HepG2 (cell line): ENCODE results near the gene CARMIL1. TPM values are rescaled to one million over a fixed set of nuclear protein-coding genes. Genes with fewer than 3 reads are reported as not detected.

Source experiments
- ATAC-seq: fragments of 200-7000 bp; cut with Tn5 transposase; 3 replicates; pipeline ENCODE4 v1.9.1; 2020; ENCODE audit warnings: mild to moderate bottlenecking, moderate library complexity
- BruUV-seq: library from RNA; stranded (reverse); fragments of 400-500 nt; replicated peaks from 2 replicates; lab custom pipeline; 2021; lab: Mats Ljungman, UMichigan
- CTCF ChIA-PET: fragments of 300-600 bp; formaldehyde crosslinking; extraction: SDS; loops from one replicate; lab custom pipeline; 2021; ENCODE audit warnings: low total read pairs, inconsistent platforms, low intra/inter-chr PET ratio; lab: Yijun Ruan, JAX
- POLR2A ChIA-PET: fragments of 350-600 bp; sonication (Branson Sonifier 250); formaldehyde crosslinking; loops from one replicate; lab custom pipeline; 2020; ENCODE audit warnings: antibody characterized with exemption, inconsistent platforms; lab: Yijun Ruan, JAX
- DNase-seq: peaks from one replicate; pipeline ENCODE4 v3.0.0-alpha.2; 2015; ENCODE audit warnings: low spot score
- FAIRE-seq: peaks from 3 replicates; lab custom pipeline; 2011; peaks lifted over from hg19 to GRCh38; lab: Jason Lieb, UNC
- H2AFZ ChIP-seq: one replicate; pipeline ENCODE4 v1.6.1; 2011; ENCODE audit warnings: low read length, inconsistent platforms
- H3K27ac ChIP-seq: fragments of 300-600 bp; 3 replicates; pipeline ENCODE4 v1.8.0; 2011; ENCODE audit warnings: mixed run types, mild to moderate bottlenecking, mixed read lengths, low read length, inconsistent platforms; ENCODE audit not compliant: insufficient read depth; ENCODE audit errors: extremely low read length
- H3K27me3 ChIP-seq, 2 experiments: fragments of 200-600 bp in 1 of 2; 2 replicates in 1 of 2; 3 replicates in 1 of 2; pipeline versions ENCODE4 v1.6.0 to v1.8.0; 2011; ENCODE audit warnings: low read length in 2 of 2, mild to moderate bottlenecking in 2 of 2, moderate library complexity in 2 of 2, inconsistent platforms in 1 of 2; ENCODE audit not compliant: insufficient read depth in 2 of 2, control insufficient read depth in 1 of 2
- H3K36me3 ChIP-seq, 2 experiments: fragments of 200-600 bp in 1 of 2; replicated peaks in 1 of 2; 2 replicates in 1 of 2; 3 replicates in 1 of 2; pipeline versions ENCODE4 v1.5.1 to v1.8.0; 2011; ENCODE audit warnings: low read length in 2 of 2, inconsistent platforms in 1 of 2; ENCODE audit not compliant: insufficient read depth in 2 of 2, control insufficient read depth in 1 of 2
- H3K4me1 ChIP-seq: 2 replicates; pipeline ENCODE4 v1.5.1; 2012; ENCODE audit warnings: low read length, inconsistent platforms; ENCODE audit not compliant: insufficient read depth
- H3K4me2 ChIP-seq: 2 replicates; pipeline ENCODE4 v1.6.0; 2011; ENCODE audit warnings: low read depth, low read length, inconsistent platforms
- H3K4me3 ChIP-seq, 3 experiments: fragments of 200-600 bp in 1 of 3; sonication (generic), shearing (Covaris generic) in 1 of 3; replicated peaks in 1 of 3; 2 replicates each; pipeline ENCODE4 v1.5.1; 2011 to 2016; ENCODE audit warnings: low read length in 3 of 3, inconsistent platforms in 2 of 3, low read depth in 2 of 3, mild to moderate bottlenecking in 2 of 3, control low read depth in 1 of 3, mixed read lengths in 1 of 3; ENCODE audit not compliant: insufficient read depth in 1 of 3
- H3K79me2 ChIP-seq: one replicate; pipeline ENCODE4 v1.6.1; 2011; ENCODE audit warnings: low read length, inconsistent platforms; ENCODE audit not compliant: insufficient read depth
- H3K9ac ChIP-seq: 2 replicates; pipeline ENCODE4 v1.6.0; 2011; ENCODE audit warnings: mild to moderate bottlenecking, low read depth, low read length, inconsistent platforms; ENCODE audit not compliant: insufficient read depth
- H3K9me3 ChIP-seq: 2 replicates; pipeline ENCODE4 v1.5.1; 2012; ENCODE audit warnings: mild to moderate bottlenecking, low read length
- H4K20me1 ChIP-seq: 2 replicates; pipeline ENCODE4 v1.6.0; 2011; ENCODE audit warnings: inconsistent platforms, mild to moderate bottlenecking, low read length, moderate library complexity; ENCODE audit not compliant: insufficient read depth
- AKNA ChIP-seq: sonication (generic); formaldehyde crosslinking; IDR thresholded peaks from 2 replicates; pipeline ENCODE4 v1.4.0; 2020; ENCODE audit warnings: missing genetic modification reagents, borderline replicate concordance
- ATF7 ChIP-seq, 2 experiments: fragments of 450-650 bp in 1 of 2; sonication (generic) in 1 of 2; formaldehyde crosslinking in 1 of 2; IDR thresholded peaks; 2 replicates each; pipeline versions ENCODE4 v1.4.0 to v1.6.1; 2016 to 2020; ENCODE audit warnings: antibody characterized with exemption in 1 of 2, mild to moderate bottlenecking in 1 of 2, missing genetic modification reagents in 1 of 2
- BRD4 ChIP-seq: sonication (generic); formaldehyde crosslinking; IDR thresholded peaks from 2 replicates; pipeline ENCODE4 v1.4.0; 2020; ENCODE audit warnings: missing genetic modification reagents
- CEBPG ChIP-seq: IDR thresholded peaks from 2 replicates; pipeline ENCODE4 v1.6.1; 2016
- CENPX ChIP-seq: sonication (generic); formaldehyde crosslinking; IDR thresholded peaks from 2 replicates; pipeline ENCODE4 v1.9.0; 2021; ENCODE audit warnings: mild to moderate bottlenecking, missing genetic modification reagents, moderate library complexity
- CSRNP1 ChIP-seq: sonication (generic); formaldehyde crosslinking; IDR thresholded peaks from 2 replicates; pipeline ENCODE4 v1.8.1; 2023; ENCODE audit warnings: mild to moderate bottlenecking, missing genetic modification reagents
- HES4 ChIP-seq: sonication (generic); formaldehyde crosslinking; IDR thresholded peaks from 2 replicates; pipeline ENCODE4 v1.9.0; 2021; ENCODE audit warnings: mild to moderate bottlenecking, missing genetic modification reagents, borderline replicate concordance
- HOXA5 ChIP-seq: sonication (generic); formaldehyde crosslinking; IDR thresholded peaks from 2 replicates; pipeline ENCODE4 v1.4.0; 2020; ENCODE audit warnings: missing genetic modification reagents
- IKZF4 ChIP-seq: sonication (generic); formaldehyde crosslinking; IDR thresholded peaks from 2 replicates; pipeline ENCODE4 v1.5.1; 2020; ENCODE audit warnings: borderline replicate concordance, mild to moderate bottlenecking, low read depth, missing genetic modification reagents; ENCODE audit errors: not compliant biosample characterization
- MYNN ChIP-seq: sonication (generic); formaldehyde crosslinking; IDR thresholded peaks from 2 replicates; pipeline ENCODE4 v1.4.0; 2020; ENCODE audit warnings: mild to moderate bottlenecking, low read depth, missing genetic modification reagents
- REPIN1 ChIP-seq: sonication (generic); formaldehyde crosslinking; IDR thresholded peaks from 2 replicates; pipeline ENCODE4 v1.8.0; 2022; ENCODE audit warnings: missing genetic modification reagents, low read depth, mild to moderate bottlenecking, borderline replicate concordance
- SRY ChIP-seq: sonication (generic); formaldehyde crosslinking; IDR thresholded peaks from 2 replicates; pipeline ENCODE4 v1.8.0; 2022; ENCODE audit warnings: mild to moderate bottlenecking, missing genetic modification reagents
- SYNCRIP ChIP-seq: fragments of 200-400 bp; formaldehyde crosslinking; IDR thresholded peaks from 2 replicates; pipeline ENCODE4 v1.6.1; 2018; ENCODE audit warnings: mild to moderate bottlenecking, low read depth, low read length; ENCODE audit not compliant: insufficient read depth
- TSC22D2 ChIP-seq: sonication (generic); formaldehyde crosslinking; IDR thresholded peaks from 2 replicates; pipeline ENCODE4 v1.5.1; 2020; ENCODE audit warnings: missing genetic modification reagents, mild to moderate bottlenecking, borderline replicate concordance
- ZFP36L2 ChIP-seq: sonication (generic); formaldehyde crosslinking; IDR thresholded peaks from 2 replicates; pipeline ENCODE4 v1.4.0; 2020; ENCODE audit warnings: missing genetic modification reagents
- ZNF260 ChIP-seq: sonication (generic); formaldehyde crosslinking; IDR thresholded peaks from 2 replicates; pipeline ENCODE4 v1.4.0; 2020; ENCODE audit warnings: missing genetic modification reagents, low read depth, mild to moderate bottlenecking, borderline replicate concordance
- ZNF572 ChIP-seq: sonication (generic); formaldehyde crosslinking; IDR thresholded peaks from 2 replicates; pipeline ENCODE4 v1.5.1; 2020; ENCODE audit warnings: mild to moderate bottlenecking, missing genetic modification reagents
- ZNF7 ChIP-seq: IDR thresholded peaks from 2 replicates; pipeline ENCODE4 v1.6.1; 2016; ENCODE audit warnings: missing biosample characterization, missing genetic modification reagents
- WGBS: methylation state at CpG from one replicate; pipeline ENCODE4 v1.1.6; 2017; ENCODE audit warnings: low lambda C conversion rate; 5-methylcytosine and 5-hydroxymethylcytosine counted together
- in situ Hi-C: cut with HindIII; loops from 2 replicates; pipeline ENCODE4 v1.10.0; 2017; ENCODE audit warnings: low pct_unique_long_range_greater_than_20kb; ENCODE audit not compliant: extremely low pct_ligation_motif_present
- intact Hi-C: fragments of 100-400 bp; cut with micrococcal nuclease; formaldehyde crosslinking; loops from one replicate; pipeline ENCODE4 v1.10.0; 2022; ENCODE audit not compliant: unreplicated experiment
- polyA plus RNA-seq, 8 experiments: library from polyadenylated mRNA; depleted of rRNA in 3 of 8; stranded (reverse) in 7 of 8; unstranded in 1 of 8; fragments of >200 nt; fragmentation: Illumina TruSeq in 4 of 8; extraction: Trizol in 4 of 8; gene quantifications; 2 replicates each; pipeline versions ENCODE4 v1.2.1 to v1.2.3, GENCODE V29; 2011 to 2016; ENCODE audit warnings: low read depth in 4 of 8, missing spikeins in 1 of 8, mixed read lengths in 1 of 8; ENCODE audit not compliant: insufficient read depth in 1 of 8
- total RNA-seq, 5 experiments: library from RNA; depleted of rRNA; stranded (reverse); fragments of >200 nt; fragmentation: Illumina TruSeq; extraction: Trizol; gene quantifications; 2 replicates each; pipeline ENCODE4 v1.2.3, GENCODE V29; 2016; ENCODE audit warnings: low read depth in 1 of 5

CARMIL1 gene
- total and polyA plus RNA-seq, 2 of the 13 experiments (the other 11 are each of a cell fraction or from before 2014, with no cell fraction given): 1.8 to 2.6 TPM

DNA sequence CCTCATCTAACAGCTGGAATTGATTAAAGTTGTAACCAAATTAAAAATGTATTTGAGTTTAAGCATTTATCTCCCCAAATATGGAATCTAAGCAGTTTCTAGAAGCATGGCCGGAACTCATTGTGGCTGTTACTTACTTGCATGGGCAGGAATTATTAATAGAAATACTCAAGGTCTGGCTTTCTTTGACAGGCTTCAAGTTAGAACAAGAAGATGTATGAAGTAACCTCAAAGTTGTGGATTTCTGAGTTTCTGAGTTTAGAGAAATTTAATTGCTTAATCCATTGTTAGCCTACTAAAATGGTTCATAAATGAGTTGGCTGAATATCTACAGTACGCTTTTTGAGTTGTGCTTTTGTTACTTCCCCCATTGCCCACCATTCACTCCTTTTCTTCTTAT, 7.7 kb downstream of the CARMIL1 start:
- 89% methylated on average over 2 of the region's 2 CpGs for WGBS
- Histone ChIP-seq H3K9ac (no peak overlapping the region), H3K9me3 (no peaks in the 10 kb centered on the region), H3K4me2 (no peak overlapping the region), H3K27me3 (no peaks in the 10 kb centered on the region), H4K20me1 (no peaks in the 10 kb centered on the region), H3K4me3 (no peak overlapping the region), H3K36me3 (no peaks in the 10 kb centered on the region), H3K27ac (no peak overlapping the region), H2AFZ (no peak overlapping the region), H3K79me2 (no peaks in the 10 kb centered on the region), H3K4me1 (no peaks in the 10 kb centered on the region)
- no peak for ATAC-seq
- ChIA-PET CTCF (no interaction called here), POLR2A (no interaction called here)
- in situ Hi-C loops (no loop called here), intact Hi-C loops (no loop called here)
- TF ChIP-seq HOXA5 (CRISPR knock-in tag) (no peak), ZFP36L2 (no peak), MYNN (CRISPR knock-in tag) (no peak), CSRNP1 (no peak), ATF7 (IDR thresholded peaks at IDR 0.05) (no peak), ATF7 (CRISPR knock-in tag; IDR thresholded peaks at IDR 0.05) (no peak), CEBPG (CRISPR knock-in tag) (no peak), ZNF260 (CRISPR knock-in tag) (no peak), CENPX (CRISPR knock-in tag) (no peak), TSC22D2 (CRISPR knock-in tag) (no peak), SRY (CRISPR knock-in tag) (no peak), AKNA (CRISPR knock-in tag) (no peak), ZNF572 (CRISPR knock-in tag) (no peak), IKZF4 (no peak), HES4 (CRISPR knock-in tag) (no peak), SYNCRIP (no peak), REPIN1 (CRISPR knock-in tag) (no peak), ZNF7 (CRISPR knock-in tag) (no peak), BRD4 (CRISPR knock-in tag) (no peak)
- no peak for DNase-seq
- BruUV-seq: no TSS peak
- FAIRE-seq: no peak
